Measurements from ENCODE around the gene ZNF335.
"Not testable (repeated sequence)": the region's sequence is repeated elsewhere in the genome, so short reads cannot be mapped to it uniquely, and the experiment has no call there.

ZNF335 gene

GRCh38 chr20:45934046-45934585 is 37.9 kb downstream of the ZNF335 start:
- no peak for DNase-seq (ENCODE audit: low read depth)

GRCh38 chr20:45933266-45934045 is 38.5 kb downstream of the ZNF335 start:
- DNase-seq (ENCODE audit: low read depth), result peak; percentile 26

GRCh38 chr20:45931680-45932079 is 40.3 kb downstream of the ZNF335 start:
- not testable (repeated sequence) for DNase-seq (ENCODE audit: low read depth)

GRCh38 chr20:45927071-45927878 is 44.7 kb downstream of the ZNF335 start:
- DNase-seq (ENCODE audit: low read depth), result no peak

GRCh38 chr20:45926731-45927070 is 45.3 kb downstream of the ZNF335 start:
- DNase-seq (ENCODE audit: low read depth), result no peak

GRCh38 chr20:45925821-45926506 is 46.0 kb downstream of the ZNF335 start:
- no peak for DNase-seq (ENCODE audit: low read depth)

- no peak for DNase-seq (ENCODE audit: low read depth)
Measured at GRCh38 chr20:45924391-45925261, 47.4 kb downstream of the ZNF335 start.

GRCh38 chr20:45921337-45922189 is 50.4 kb downstream of the ZNF335 start:
- DNase-seq (ENCODE audit: low read depth), result no peak

- DNase-seq (ENCODE audit: low read depth), result no peak
Measured at GRCh38 chr20:45920462-45921336, 51.3 kb downstream of the ZNF335 start.

GRCh38 chr20:45919542-45920399 is 52.2 kb downstream of the ZNF335 start:
- DNase-seq (ENCODE audit: low read depth), result no peak

GRCh38 chr20:45918779-45919537 is 53.0 kb downstream of the ZNF335 start:
- no peak for DNase-seq (ENCODE audit: low read depth)

GRCh38 chr20:45918182-45918737 is 53.7 kb downstream of the ZNF335 start:
- no peak for DNase-seq (ENCODE audit: low read depth)

GRCh38 chr20:45917790-45918141 is 54.2 kb downstream of the ZNF335 start:
- DNase-seq (ENCODE audit: low read depth), result no peak

GRCh38 chr20:45913116-45913515 is 58.9 kb downstream of the ZNF335 start:
- DNase-seq (ENCODE audit: low read depth), result no peak

GRCh38 chr20:45912344-45912682 is 59.7 kb downstream of the ZNF335 start:
- no peak for DNase-seq (ENCODE audit: low read depth)

GRCh38 chr20:45911486-45912343 is 60.3 kb downstream of the ZNF335 start, which contains the start of gene PLTP:
Gene PLTP (minus strand): TSS chr20:45912155. CDS start chr20:45911452, 703 bp downstream.
- DNase-seq (ENCODE audit: low read depth), result no peak

All from activated T-helper 9 cell treated with anti-CD3 and anti-CD28 coated beads, Interleukin-2, amount 50 U/mL, for 16 hours (primary cell).